Nephron progenitor cell (in vitro differentiated cells): ENCODE results near the gene TBCD.
A peak's percentile ranks its signal among the peaks of the same experiment; 100 is the strongest.

ENCODE experiments used
- DNase-seq: peaks from one replicate; pipeline ENCODE4 v3.0.0; 2021
- H3K27ac Mint-ChIP-seq: 2 replicates; pipeline ENCODE4 v1.8.0; 2021; ENCODE audit warnings: mild to moderate bottlenecking, moderate library complexity, mixed read lengths
- H3K27me3 Mint-ChIP-seq: 2 replicates; pipeline ENCODE4 v1.8.0; 2021; ENCODE audit warnings: mild to moderate bottlenecking, low read depth, mixed read lengths; ENCODE audit not compliant: poor library complexity
- H3K36me3 Mint-ChIP-seq: 2 replicates; pipeline ENCODE4 v1.8.0; 2021; ENCODE audit warnings: low read depth, mixed read lengths
- H3K4me1 Mint-ChIP-seq: 2 replicates; pipeline ENCODE4 v1.8.0; 2021; ENCODE audit warnings: mixed read lengths
- H3K4me3 Mint-ChIP-seq: 2 replicates; pipeline ENCODE4 v1.8.0; 2021; ENCODE audit warnings: mild to moderate bottlenecking, moderate library complexity, mixed read lengths
- H3K9me3 Mint-ChIP-seq: 2 replicates; pipeline ENCODE4 v1.8.0; 2021; ENCODE audit warnings: mild to moderate bottlenecking, moderate library complexity, mixed read lengths
- CTCF ChIP-seq: fragments of 200-600 bp; sonication (generic); IDR thresholded peaks from 2 replicates; pipeline ENCODE4 v1.5.0; 2021; ENCODE audit warnings: antibody characterized with exemption

TBCD gene

GRCh38 chr17:82917699-82918345, 166.0 kb downstream of the TBCD start:
- peaks cover 25% of the 10 kb centered on the region for H3K4me1 Mint-ChIP-seq
- peak; percentile 32 for TF ChIP-seq CTCF
- peak overlapping the region; percentile 91 for H3K27ac Mint-ChIP-seq
- DNase-seq = peak; percentile 36
- peaks cover 50% of the 10 kb centered on the region for H3K36me3 Mint-ChIP-seq
- no peaks in the 10 kb centered on the region for H3K9me3 Mint-ChIP-seq
- no peak overlapping the region for H3K4me3 Mint-ChIP-seq
- no peaks in the 10 kb centered on the region for H3K27me3 Mint-ChIP-seq

GRCh38 chr17:82918508-82918907, 166.6 kb downstream of the TBCD start:
- no peaks in the 10 kb centered on the region for H3K9me3 Mint-ChIP-seq
- peaks cover 55% of the 10 kb centered on the region for H3K36me3 Mint-ChIP-seq
- H3K4me1 Mint-ChIP-seq = peaks cover 32% of the 10 kb centered on the region
- no peak for DNase-seq
- no peaks in the 10 kb centered on the region for H3K27me3 Mint-ChIP-seq
- H3K27ac Mint-ChIP-seq = peak overlapping the region; percentile 91
- no peak for TF ChIP-seq CTCF
- no peak overlapping the region for H3K4me3 Mint-ChIP-seq

- H3K27ac Mint-ChIP-seq = no peak overlapping the region
- peaks cover 47% of the 10 kb centered on the region for H3K36me3 Mint-ChIP-seq
These were observed 168.3 kb downstream of the TBCD start for GRCh38 chr17:82920150-82920549.

GRCh38 chr17:82920715-82921114, 168.8 kb downstream of the TBCD start:
- DNase-seq = no peak
- H3K27me3 Mint-ChIP-seq = no peaks in the 10 kb centered on the region
- peaks cover 41% of the 10 kb centered on the region for H3K36me3 Mint-ChIP-seq
- no peak overlapping the region for H3K4me3 Mint-ChIP-seq
- no peaks in the 10 kb centered on the region for H3K9me3 Mint-ChIP-seq
- TF ChIP-seq CTCF = no peak
- peaks cover 22% of the 10 kb centered on the region for H3K4me1 Mint-ChIP-seq
- H3K27ac Mint-ChIP-seq = no peak overlapping the region

More at GRCh38 chr17:82920150-82920549, 168.3 kb downstream of the TBCD start:
- no peak overlapping the region for H3K4me3 Mint-ChIP-seq
- H3K4me1 Mint-ChIP-seq = peaks cover 27% of the 10 kb centered on the region
- no peaks in the 10 kb centered on the region for H3K27me3 Mint-ChIP-seq
- no peak for TF ChIP-seq CTCF
- DNase-seq = no peak
- no peaks in the 10 kb centered on the region for H3K9me3 Mint-ChIP-seq

- no peak overlapping the region for H3K27ac Mint-ChIP-seq
These were observed 169.6 kb downstream of the TBCD start for GRCh38 chr17:82921426-82921825.

More at GRCh38 chr17:82921426-82921825, 169.6 kb downstream of the TBCD start:
- Mint-ChIP-seq H3K27me3 (peaks cover under 1% of the 10 kb centered on the region), H3K4me3 (no peak overlapping the region), H3K4me1 (peaks cover 18% of the 10 kb centered on the region), H3K36me3 (peaks cover 38% of the 10 kb centered on the region), H3K9me3 (no peaks in the 10 kb centered on the region)
- no peak for TF ChIP-seq CTCF
- DNase-seq = no peak
